ENCODE results near the gene CCDC27.

CCDC27 gene

DNA sequence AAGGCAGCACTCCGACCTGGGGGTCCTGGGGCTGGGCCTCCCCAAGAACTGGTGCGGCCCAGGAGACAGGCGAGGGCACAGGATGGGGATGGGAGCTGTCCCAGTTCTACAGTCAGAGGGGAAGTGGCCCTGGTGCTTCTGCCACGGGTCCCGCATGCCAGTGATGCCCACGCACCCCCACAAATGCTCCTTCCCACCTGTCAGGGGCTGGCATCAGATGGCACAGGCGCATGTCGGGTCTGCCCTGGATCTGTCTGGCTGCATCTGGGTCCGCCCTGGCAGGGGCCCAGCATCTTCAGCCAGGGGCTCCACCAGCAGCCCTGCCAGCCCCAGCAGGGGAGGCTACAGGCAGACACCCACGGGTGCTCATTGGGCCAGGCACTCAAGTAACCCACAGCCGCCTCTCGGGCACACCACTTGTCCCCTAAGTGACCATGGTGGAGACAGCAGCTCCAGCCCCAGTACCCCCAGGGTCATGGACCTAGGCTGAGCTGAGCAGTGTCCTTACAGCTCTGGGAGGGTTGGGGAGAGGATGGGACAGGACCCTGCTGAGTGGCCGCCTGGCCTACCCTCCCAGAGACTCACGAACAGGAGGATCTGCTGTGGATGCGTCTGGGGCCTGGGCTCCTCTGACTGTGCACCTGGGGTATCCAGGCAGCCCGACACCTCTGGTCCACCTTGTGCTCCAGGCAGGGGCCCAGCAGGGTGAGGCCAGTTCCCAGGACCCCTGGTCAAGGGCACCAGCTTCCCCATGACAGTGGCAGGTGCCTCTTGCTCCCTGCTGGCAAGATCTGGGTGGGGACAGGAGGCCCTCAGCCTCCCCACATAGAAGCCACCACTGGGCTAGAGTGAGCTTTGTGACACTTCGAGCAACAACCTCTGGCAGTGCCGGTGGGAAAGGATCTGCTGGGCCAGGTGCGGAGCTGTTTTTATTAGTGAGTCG lies 25.7 kb downstream of the CCDC27 start:
- no peak overlapping the region for H3K4me3 ChIP-seq (ENCODE audit: low read length)
- no peaks in the 10 kb centered on the region for H3K4me1 ChIP-seq (ENCODE audit: control insufficient read depth, insufficient read depth, low read length)
- H3K9ac ChIP-seq (ENCODE audit: low read length) = no peak overlapping the region
- H3K36me3 ChIP-seq (ENCODE audit: control insufficient read depth, insufficient read depth, low read length) = peaks cover 28% of the 10 kb centered on the region
- H3K27me3 ChIP-seq (ENCODE audit: control insufficient read depth, insufficient read depth, low read length) = no peaks in the 10 kb centered on the region
- H3K27ac ChIP-seq (ENCODE audit: low read depth, low read length) = no peak overlapping the region

DNA sequence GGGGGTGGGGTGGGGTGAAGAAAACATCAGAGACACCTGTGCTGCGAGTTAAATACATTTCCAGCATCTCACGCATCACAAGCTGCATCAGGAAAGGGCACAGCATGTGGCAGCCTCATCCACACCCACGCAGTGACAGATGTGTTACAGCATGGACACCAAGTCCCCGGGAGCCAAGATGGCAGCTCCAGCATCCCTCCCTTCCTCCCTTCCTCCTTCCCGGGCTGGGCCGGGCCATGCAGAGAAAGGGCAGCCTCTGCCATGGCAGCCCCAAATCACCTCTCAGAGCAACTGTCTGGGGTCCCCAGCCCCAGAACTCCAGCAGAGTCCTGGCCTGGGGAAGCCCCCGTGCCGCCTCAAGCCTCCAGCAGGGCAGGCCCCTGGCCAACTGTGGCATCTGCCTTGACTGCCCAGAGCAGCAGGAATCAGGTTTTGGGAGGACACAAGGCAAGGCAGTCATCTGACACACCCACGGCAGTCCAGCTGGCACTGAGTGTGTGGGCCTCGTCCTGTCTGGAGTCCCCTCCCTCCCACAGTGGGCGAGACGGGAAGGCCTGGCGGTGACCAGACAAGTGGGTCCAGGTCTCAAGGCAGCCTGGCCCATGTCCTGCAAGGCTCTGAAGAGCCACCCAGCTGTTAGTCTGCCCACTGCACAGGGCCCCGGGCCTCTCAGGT lies 26.5 kb downstream of the CCDC27 start:
- Histone ChIP-seq H3K4me3 (ENCODE audit: low read length) (no peak overlapping the region), H3K36me3 (ENCODE audit: control insufficient read depth, insufficient read depth, low read length) (peaks cover 31% of the 10 kb centered on the region), H3K4me1 (ENCODE audit: control insufficient read depth, insufficient read depth, low read length) (no peaks in the 10 kb centered on the region), H3K9ac (ENCODE audit: low read length) (no peak overlapping the region), H3K27me3 (ENCODE audit: control insufficient read depth, insufficient read depth, low read length) (no peaks in the 10 kb centered on the region), H3K27ac (ENCODE audit: low read depth, low read length) (no peak overlapping the region)

DNA sequence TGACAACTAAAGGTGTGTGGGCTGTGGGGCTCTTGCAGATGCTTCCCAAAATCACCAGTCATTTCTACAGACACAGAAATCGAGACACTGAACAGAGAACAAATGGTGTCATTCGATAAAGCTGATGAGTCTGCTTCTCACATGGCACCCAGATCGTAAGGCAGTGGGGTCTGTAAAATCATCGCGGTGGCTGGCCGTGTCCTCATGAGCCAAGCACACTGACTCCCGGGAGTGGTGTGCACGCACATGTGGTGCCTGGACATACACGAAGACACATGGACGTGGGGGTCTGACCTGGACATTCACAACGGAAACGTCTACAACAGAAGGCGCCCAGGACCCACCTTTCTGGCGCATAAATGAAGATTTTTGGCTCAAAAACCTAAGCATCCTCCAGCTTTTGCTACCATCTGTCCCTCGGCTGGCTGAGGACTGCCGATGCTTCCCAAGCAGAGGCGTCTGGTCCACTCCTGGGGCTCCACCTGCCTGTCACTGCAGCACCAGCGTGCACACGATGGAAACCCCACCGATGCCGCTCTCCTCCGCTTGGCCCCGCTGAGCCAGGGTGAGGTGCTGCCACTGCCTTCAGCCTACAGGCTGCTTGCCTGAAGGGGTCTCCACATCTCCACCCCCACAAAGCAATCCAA lies 27.1 kb downstream of the CCDC27 start:
- Histone ChIP-seq H3K4me3 (ENCODE audit: low read length) (no peak overlapping the region), H3K9ac (ENCODE audit: low read length) (no peak overlapping the region), H3K36me3 (ENCODE audit: control insufficient read depth, insufficient read depth, low read length) (peaks cover 36% of the 10 kb centered on the region), H3K27me3 (ENCODE audit: control insufficient read depth, insufficient read depth, low read length) (no peaks in the 10 kb centered on the region), H3K27ac (ENCODE audit: low read depth, low read length) (no peak overlapping the region), H3K4me1 (ENCODE audit: control insufficient read depth, insufficient read depth, low read length) (no peaks in the 10 kb centered on the region)

DNA sequence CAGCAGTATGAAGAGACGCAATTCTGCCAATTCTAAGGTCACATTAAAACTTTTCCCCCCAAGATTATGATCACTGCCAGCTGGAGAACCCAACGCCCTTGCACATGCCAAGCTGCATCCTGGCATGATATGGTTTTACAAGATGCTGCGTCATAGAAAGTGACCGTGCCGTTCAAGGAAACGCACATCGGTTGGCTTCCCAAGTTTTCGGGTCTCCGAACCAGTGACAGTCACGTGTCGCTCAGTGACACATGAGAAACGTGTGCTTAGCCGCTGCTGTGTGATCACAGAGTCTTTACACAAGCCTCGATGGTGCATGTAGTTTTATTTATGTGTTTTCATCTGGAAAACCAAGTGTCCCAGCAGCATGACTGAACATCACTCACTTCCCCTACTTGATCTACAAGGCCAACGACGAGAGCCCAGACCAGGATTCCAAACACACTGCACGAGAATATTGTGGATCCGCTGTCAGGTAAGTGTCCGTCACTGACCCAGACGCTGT lies 27.7 kb downstream of the CCDC27 start:
- Histone ChIP-seq H3K9ac (ENCODE audit: low read length) (no peak overlapping the region), H3K27me3 (ENCODE audit: control insufficient read depth, insufficient read depth, low read length) (no peaks in the 10 kb centered on the region), H3K4me1 (ENCODE audit: control insufficient read depth, insufficient read depth, low read length) (no peaks in the 10 kb centered on the region), H3K4me3 (ENCODE audit: low read length) (no peak overlapping the region), H3K36me3 (ENCODE audit: control insufficient read depth, insufficient read depth, low read length) (peaks cover 38% of the 10 kb centered on the region), H3K27ac (ENCODE audit: low read depth, low read length) (no peak overlapping the region)

DNA sequence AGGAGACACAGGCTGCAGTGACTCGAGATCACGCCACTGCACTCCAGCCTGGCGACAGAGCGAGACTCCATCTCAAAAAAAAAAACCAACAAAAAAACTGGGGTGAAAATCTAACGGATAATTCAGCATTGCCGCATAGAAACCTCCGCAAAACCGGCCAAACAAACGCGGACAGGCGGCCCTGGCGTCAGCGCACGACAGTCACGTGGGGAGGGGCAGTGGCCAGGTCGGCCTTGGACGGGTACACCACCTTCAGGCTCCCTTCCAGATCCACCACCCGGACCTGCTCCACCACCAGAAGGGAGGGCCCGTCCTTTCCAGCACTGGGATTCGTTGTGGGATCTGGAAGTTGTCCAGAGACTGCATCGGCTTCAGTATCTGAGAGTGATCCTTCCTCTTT lies 28.7 kb downstream of the CCDC27 start:
- no peak overlapping the region for H3K9ac ChIP-seq (ENCODE audit: low read length)
- peaks cover 44% of the 10 kb centered on the region for H3K36me3 ChIP-seq (ENCODE audit: control insufficient read depth, insufficient read depth, low read length)
- no peaks in the 10 kb centered on the region for H3K4me1 ChIP-seq (ENCODE audit: control insufficient read depth, insufficient read depth, low read length)
- H3K4me3 ChIP-seq (ENCODE audit: low read length) = no peak overlapping the region
- H3K27ac ChIP-seq (ENCODE audit: low read depth, low read length) = no peak overlapping the region
- no peaks in the 10 kb centered on the region for H3K27me3 ChIP-seq (ENCODE audit: control insufficient read depth, insufficient read depth, low read length)

DNA sequence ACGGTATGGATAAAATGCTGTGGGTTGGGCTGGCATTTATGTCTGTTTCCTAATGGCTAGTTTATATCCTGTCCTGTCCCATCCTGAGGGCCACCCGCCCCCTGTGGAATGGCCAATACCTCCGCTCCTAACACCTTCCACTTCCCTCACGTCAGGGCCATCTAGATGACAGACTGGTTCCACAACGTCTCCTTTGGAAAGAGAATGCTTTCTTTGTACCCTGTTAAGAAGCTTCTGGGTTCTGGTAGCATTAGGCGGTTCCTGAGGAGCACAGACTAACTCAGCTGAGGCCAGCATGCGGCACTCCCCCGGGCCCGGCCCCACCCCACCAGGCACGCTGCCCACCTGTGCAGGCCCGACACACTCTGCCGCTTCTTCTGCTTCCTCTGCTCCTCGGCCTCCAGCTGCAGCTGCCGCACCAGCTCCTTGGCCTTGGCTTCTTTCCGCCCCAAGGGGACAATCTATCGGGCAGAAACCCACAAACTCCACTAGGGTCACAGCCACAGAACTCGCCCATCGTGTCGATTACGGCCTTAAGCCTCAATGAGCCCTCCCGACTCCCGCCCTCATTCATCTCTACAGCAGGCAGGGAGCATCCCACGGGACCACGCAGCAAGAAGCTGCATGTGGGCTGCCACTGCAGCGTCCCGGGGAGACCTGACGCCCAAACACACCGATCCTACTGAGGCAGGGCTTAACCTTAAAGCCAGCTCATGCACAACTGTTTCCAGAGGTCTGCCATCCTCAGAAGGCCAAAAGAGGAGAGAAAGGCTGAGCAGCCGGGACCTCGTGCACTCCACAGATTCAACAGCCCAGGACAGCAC lies 31.6 kb downstream of the CCDC27 start:
- no peak overlapping the region for H3K27ac ChIP-seq (ENCODE audit: low read depth, low read length)
- H3K4me3 ChIP-seq (ENCODE audit: low read length) = no peak overlapping the region
- H3K27me3 ChIP-seq (ENCODE audit: control insufficient read depth, insufficient read depth, low read length) = no peaks in the 10 kb centered on the region
- H3K36me3 ChIP-seq (ENCODE audit: control insufficient read depth, insufficient read depth, low read length) = peaks cover 57% of the 10 kb centered on the region
- H3K4me1 ChIP-seq (ENCODE audit: control insufficient read depth, insufficient read depth, low read length) = no peaks in the 10 kb centered on the region
- no peak overlapping the region for H3K9ac ChIP-seq (ENCODE audit: low read length)

DNA sequence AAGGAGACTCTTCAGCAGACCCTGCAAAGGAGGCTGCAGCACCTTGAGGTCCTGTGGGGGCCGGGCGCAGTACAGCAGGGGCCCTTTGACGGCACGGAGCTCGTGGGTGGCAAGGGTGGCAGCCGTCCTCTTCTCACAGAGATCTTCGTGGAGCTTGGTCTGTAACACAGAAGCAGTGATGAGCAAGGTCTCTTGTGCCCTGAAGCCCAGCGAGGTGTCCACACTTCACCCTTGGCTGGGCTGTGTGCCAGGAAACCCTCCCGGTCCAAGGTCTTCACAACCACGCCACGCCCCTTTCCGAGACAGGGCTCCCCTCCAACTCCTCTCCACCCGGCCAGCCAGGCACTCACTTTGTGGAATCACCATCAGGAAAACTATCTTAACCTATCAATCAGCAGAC lies 32.8 kb downstream of the CCDC27 start:
- H3K4me1 ChIP-seq (ENCODE audit: control insufficient read depth, insufficient read depth, low read length) = no peaks in the 10 kb centered on the region
- H3K4me3 ChIP-seq (ENCODE audit: low read length) = no peak overlapping the region
- H3K36me3 ChIP-seq (ENCODE audit: control insufficient read depth, insufficient read depth, low read length) = peaks cover 48% of the 10 kb centered on the region
- H3K9ac ChIP-seq (ENCODE audit: low read length) = no peak overlapping the region
- no peaks in the 10 kb centered on the region for H3K27me3 ChIP-seq (ENCODE audit: control insufficient read depth, insufficient read depth, low read length)
- no peak overlapping the region for H3K27ac ChIP-seq (ENCODE audit: low read depth, low read length)

DNA sequence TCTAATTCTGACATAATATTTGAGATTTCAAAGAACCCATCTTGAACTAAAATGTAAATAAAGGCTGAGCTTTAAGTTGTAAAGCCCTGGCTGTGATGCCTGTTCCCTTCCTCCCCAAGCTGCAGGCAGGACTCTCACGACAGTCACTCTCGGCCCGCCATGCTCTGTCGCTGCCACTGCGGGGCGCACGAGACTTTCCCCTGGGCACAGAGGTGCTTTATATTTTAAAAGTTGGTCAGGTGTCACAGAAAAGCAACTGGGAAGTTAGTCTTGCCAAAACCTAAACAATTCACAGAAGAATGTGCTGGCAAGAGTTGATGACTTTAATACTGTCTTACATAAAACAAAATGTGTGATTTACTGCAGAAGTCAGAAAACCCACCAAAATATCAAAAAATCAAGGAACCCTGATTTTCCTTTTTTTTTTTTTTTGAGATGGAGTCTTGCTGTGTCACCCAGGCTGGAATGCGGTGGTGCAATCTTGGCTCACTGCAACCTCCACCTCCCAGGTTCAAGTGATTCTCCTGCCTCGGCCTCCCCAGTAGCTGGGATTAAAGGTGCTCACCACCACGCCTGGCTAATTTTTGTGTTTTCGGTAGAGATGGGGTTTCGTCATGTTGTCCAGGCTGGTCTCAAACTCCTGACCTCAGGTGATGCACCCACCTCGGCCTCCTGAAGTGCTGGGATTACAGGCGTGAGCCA lies 33.4 kb downstream of the CCDC27 start:
- no peaks in the 10 kb centered on the region for H3K27me3 ChIP-seq (ENCODE audit: control insufficient read depth, insufficient read depth, low read length)
- no peaks in the 10 kb centered on the region for H3K4me1 ChIP-seq (ENCODE audit: control insufficient read depth, insufficient read depth, low read length)
- H3K9ac ChIP-seq (ENCODE audit: low read length) = no peak overlapping the region
- no peak overlapping the region for H3K27ac ChIP-seq (ENCODE audit: low read depth, low read length)
- H3K36me3 ChIP-seq (ENCODE audit: control insufficient read depth, insufficient read depth, low read length) = peaks cover 45% of the 10 kb centered on the region
- H3K4me3 ChIP-seq (ENCODE audit: low read length) = no peak overlapping the region

DNA sequence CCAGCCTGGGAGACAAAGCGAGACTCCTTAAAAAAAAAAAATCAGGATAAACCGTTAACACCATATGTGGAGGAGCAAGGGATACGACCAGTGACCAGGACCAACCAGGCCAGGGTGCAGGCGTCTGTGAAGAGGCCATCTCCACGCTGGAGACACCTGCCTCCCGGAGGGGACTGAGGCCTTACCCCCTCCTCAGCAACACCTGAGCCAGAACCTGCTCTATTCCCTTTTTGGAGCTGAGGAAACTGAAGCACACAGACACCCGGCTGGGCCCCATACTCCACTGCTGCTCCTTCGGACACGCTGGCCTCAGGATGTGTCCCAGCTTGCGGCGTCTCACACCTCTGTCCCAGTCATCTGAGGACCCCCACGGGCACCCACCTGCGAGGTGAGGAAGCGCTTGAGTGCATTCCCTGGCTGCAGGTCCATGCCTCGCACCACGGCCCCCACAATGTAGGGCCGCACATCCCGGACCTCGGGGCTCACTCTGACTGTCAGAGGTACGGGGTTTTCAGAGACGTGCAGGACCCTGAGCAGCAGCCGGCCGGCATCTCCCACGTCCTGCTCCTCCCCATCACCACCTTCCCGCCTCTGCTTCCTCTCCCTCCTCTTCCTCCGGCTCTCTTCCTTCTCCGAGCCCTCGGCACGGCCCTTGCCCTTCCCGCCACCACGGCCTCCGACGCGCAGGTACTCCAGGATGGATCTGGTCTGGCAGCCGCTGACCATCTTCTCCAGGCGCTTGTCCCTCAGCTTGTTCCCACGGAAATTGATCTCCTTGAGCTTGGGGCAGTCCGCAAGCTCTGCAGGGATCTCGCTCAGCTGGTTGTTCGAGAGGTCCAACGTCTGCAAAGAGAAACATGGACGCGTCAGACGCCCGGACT lies 34.5 kb downstream of the CCDC27 start:
- Histone ChIP-seq H3K27ac (ENCODE audit: low read depth, low read length) (no peak overlapping the region), H3K36me3 (ENCODE audit: control insufficient read depth, insufficient read depth, low read length) (peaks cover 39% of the 10 kb centered on the region), H3K27me3 (ENCODE audit: control insufficient read depth, insufficient read depth, low read length) (no peaks in the 10 kb centered on the region), H3K4me3 (ENCODE audit: low read length) (no peak overlapping the region), H3K9ac (ENCODE audit: low read length) (no peak overlapping the region), H3K4me1 (ENCODE audit: control insufficient read depth, insufficient read depth, low read length) (no peaks in the 10 kb centered on the region)

DNA sequence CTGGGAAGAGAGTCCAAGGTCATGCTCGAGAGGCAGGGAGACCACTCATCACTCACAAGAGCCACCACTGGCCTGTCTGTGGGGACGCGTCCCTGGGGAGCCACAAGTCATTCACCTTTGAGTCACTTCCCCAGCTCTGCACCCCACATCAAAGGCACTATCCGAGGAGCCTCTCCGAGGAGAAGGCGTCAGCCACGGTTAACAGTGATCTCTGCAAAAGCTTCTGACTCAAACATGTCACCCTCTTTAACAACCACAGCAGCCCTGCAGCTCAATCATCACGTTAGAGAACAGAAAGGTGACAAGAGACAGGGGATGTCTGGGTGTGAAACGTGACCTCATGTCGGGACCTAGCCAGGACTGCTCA lies 35.1 kb downstream of the CCDC27 start:
- Histone ChIP-seq H3K9ac (ENCODE audit: low read length) (no peak overlapping the region), H3K27me3 (ENCODE audit: control insufficient read depth, insufficient read depth, low read length) (no peaks in the 10 kb centered on the region), H3K27ac (ENCODE audit: low read depth, low read length) (no peak overlapping the region), H3K36me3 (ENCODE audit: control insufficient read depth, insufficient read depth, low read length) (peaks cover 35% of the 10 kb centered on the region), H3K4me3 (ENCODE audit: low read length) (no peak overlapping the region), H3K4me1 (ENCODE audit: control insufficient read depth, insufficient read depth, low read length) (no peaks in the 10 kb centered on the region)

Measured in rectal smooth muscle tissue (tissue), 1 donor.